Liver (tissue), 9 donors: ENCODE data around the gene KIF3B. TPM values are rescaled to one million over a fixed set of nuclear protein-coding genes. Genes with fewer than 3 reads are reported as not detected.

Experiments used
- DNase-seq: peaks from one replicate; pipeline ENCODE4 v3.0.0-alpha.2; 2017; ENCODE audit warnings: low spot score
- H3K27ac ChIP-seq, 2 donors: one replicate each; pipeline ENCODE4 v1.7.0; 2013; ENCODE audit warnings: inconsistent platforms in 2 of 2, low read length in 2 of 2, control low read depth in 1 of 2, low read depth in 1 of 2, mild to moderate bottlenecking in 1 of 2
- H3K27me3 ChIP-seq, 4 donors: one replicate each; pipeline versions ENCODE4 v1.6.1 to v1.7.0; 2013; ENCODE audit warnings: low read length in 3 of 4, inconsistent platforms in 1 of 4, mild to moderate bottlenecking in 1 of 4, moderate library complexity in 1 of 4; ENCODE audit not compliant: control insufficient read depth in 4 of 4, insufficient read depth in 4 of 4
- H3K36me3 ChIP-seq, 4 donors: one replicate each; pipeline versions ENCODE4 v1.6.1 to v1.7.0; 2013; ENCODE audit warnings: low read length in 3 of 4, mild to moderate bottlenecking in 3 of 4, low read depth in 1 of 4, moderate library complexity in 1 of 4; ENCODE audit not compliant: control insufficient read depth in 4 of 4, insufficient read depth in 3 of 4
- H3K4me1 ChIP-seq, 4 donors: one replicate each; pipeline versions ENCODE4 v1.6.1 to v1.7.0; 2013; ENCODE audit warnings: low read length in 3 of 4, mild to moderate bottlenecking in 3 of 4, moderate library complexity in 1 of 4; ENCODE audit not compliant: control insufficient read depth in 4 of 4, insufficient read depth in 4 of 4
- H3K4me3 ChIP-seq, 3 donors: one replicate each; pipeline versions ENCODE4 v1.6.1 to v1.7.0; 2013; ENCODE audit warnings: low read length in 3 of 3, control low read depth in 1 of 3, low read depth in 1 of 3, mild to moderate bottlenecking in 1 of 3
- H3K9ac ChIP-seq, 2 donors: one replicate each; pipeline ENCODE4 v1.7.0; 2013; ENCODE audit warnings: low read length in 2 of 2, mild to moderate bottlenecking in 2 of 2, moderate library complexity in 2 of 2, control low read depth in 1 of 2, low read depth in 1 of 2
- H3K9me3 ChIP-seq, 4 donors: one replicate each; pipeline versions ENCODE4 v1.6.1 to v1.7.0; 2013; ENCODE audit warnings: low read length in 3 of 4; ENCODE audit not compliant: control insufficient read depth in 4 of 4
- EGR1 ChIP-seq, 2 donors: IDR thresholded peaks; 2 replicates each; pipeline ENCODE4 v1.6.1; 2016 to 2018; ENCODE audit warnings: antibody characterized with exemption in 2 of 2, low read depth in 2 of 2
- FOXA1 ChIP-seq: IDR thresholded peaks from 2 replicates; pipeline ENCODE4 v1.6.1; 2016; ENCODE audit warnings: antibody characterized with exemption
- FOXA2 ChIP-seq: IDR thresholded peaks from 2 replicates; pipeline ENCODE4 v1.6.1; 2016; ENCODE audit warnings: antibody characterized with exemption
- HNF4A ChIP-seq, 2 donors: conservative IDR thresholded peaks; 2 replicates each; pipeline ENCODE4 v1.6.1; 2016; ENCODE audit warnings: antibody characterized with exemption in 2 of 2, mild to moderate bottlenecking in 2 of 2
- HNF4G ChIP-seq: IDR thresholded peaks from 2 replicates; pipeline ENCODE4 v1.6.1; 2016; ENCODE audit warnings: antibody characterized with exemption
- JUND ChIP-seq, 2 donors: IDR thresholded peaks; 2 replicates each; pipeline ENCODE4 v1.6.1; 2016; ENCODE audit warnings: antibody characterized with exemption in 2 of 2
- NR2F2 ChIP-seq: IDR thresholded peaks from 2 replicates; pipeline ENCODE4 v1.6.1; 2016; ENCODE audit warnings: antibody characterized with exemption
- RAD21 ChIP-seq, 2 donors: IDR thresholded peaks; 2 replicates each; pipeline ENCODE4 v1.6.1; 2016; ENCODE audit warnings: antibody characterized with exemption in 2 of 2, mild to moderate bottlenecking in 2 of 2
- REST ChIP-seq: IDR thresholded peaks from 2 replicates; pipeline ENCODE4 v1.6.1; 2016; ENCODE audit warnings: antibody characterized with exemption, mild to moderate bottlenecking
- RXRA ChIP-seq, 2 donors: IDR thresholded peaks; 2 replicates each; pipeline ENCODE4 v1.6.1; 2017 to 2018; ENCODE audit warnings: antibody characterized with exemption in 2 of 2, mild to moderate bottlenecking in 1 of 2
- SP1 ChIP-seq: IDR thresholded peaks from 2 replicates; pipeline ENCODE4 v1.6.1; 2018; ENCODE audit warnings: antibody characterized with exemption, mild to moderate bottlenecking
- TAF1 ChIP-seq: conservative IDR thresholded peaks from 2 replicates; pipeline ENCODE4 v1.6.1; 2016; ENCODE audit warnings: antibody characterized with exemption, mild to moderate bottlenecking
- YY1 ChIP-seq: IDR thresholded peaks from 2 replicates; pipeline ENCODE4 v1.6.1; 2016; ENCODE audit warnings: antibody characterized with exemption, mild to moderate bottlenecking
- ZBTB33 ChIP-seq: IDR thresholded peaks from 2 replicates; pipeline ENCODE4 v1.6.1; 2016; ENCODE audit warnings: antibody characterized with exemption
- WGBS: extraction: QIAGEN DNeasy Blood & Tissue Kit; methylation state at CpG from one replicate; pipeline ENCODE4 v1.1.7; 2013; 5-methylcytosine and 5-hydroxymethylcytosine counted together
- polyA plus RNA-seq, 2 donors: library from polyadenylated mRNA; stranded (reverse) in 1 of 2; unstranded in 1 of 2; fragments of 200-250 nt in 1 of 2; fragments of >200 nt in 1 of 2; fragmentation: Nextera tagmentation in 1 of 2; extraction: Ambion mirVana in 1 of 2; gene quantifications; one replicate each; pipeline versions ENCODE4 v1.2.1 to v1.2.3, GENCODE V29; 2013 to 2015
- total RNA-seq, 2 donors: library from RNA; depleted of rRNA; stranded (reverse); fragments of >200 nt; gene quantifications; one replicate each; pipeline ENCODE4 v1.2.3, GENCODE V29; 2014
- donor health status: healthy.
- donor health status: healthy.
- donor health status: healthy.
- donor health status: healthy.
- donor health status: healthy.

KIF3B gene
- total and polyA plus RNA-seq, 4 donors = 8.3 to 24.2 (median 12.9) TPM

- TF ChIP-seq JUND (IDR thresholded peaks at IDR 0.05) (no peak), NR2F2 (no peak), FOXA1 (no peak)
- peaks cover 11 to 51% (median 39%) of the 10 kb centered on the region in 4 donors for H3K4me1 ChIP-seq
- H3K9me3 ChIP-seq = no peaks in the 10 kb centered on the region
- no peak for DNase-seq
- H3K4me3 ChIP-seq = no peak overlapping the region
- H3K36me3 ChIP-seq = peaks cover 4 to 41% (median 39%) of the 10 kb centered on the region in 4 donors
- H3K9ac ChIP-seq = no peak overlapping the region
- peak overlapping the region in 1 of 2 donors; percentile 22 for H3K27ac ChIP-seq
- no peaks in the 10 kb centered on the region for H3K27me3 ChIP-seq
Observed at GRCh38 chr20:32232326-32232886, 45.0 kb upstream of the KIF3B start.

GRCh38 chr20:32233286-32233685, 44.2 kb upstream of the KIF3B start:
- no peaks in the 10 kb centered on the region for H3K27me3 ChIP-seq
- no peaks in the 10 kb centered on the region for H3K9me3 ChIP-seq
- H3K36me3 ChIP-seq = peaks cover 4 to 41% (median 38%) of the 10 kb centered on the region in 4 donors
- H3K27ac ChIP-seq = no peak overlapping the region
- H3K4me3 ChIP-seq = no peak overlapping the region
- TF ChIP-seq RAD21 (IDR thresholded peaks at IDR 0.05) (no peak), HNF4A (conservative IDR thresholded peaks at IDR 0.05) (no peak), HNF4G (no peak), YY1 (no peak), ZBTB33 (no peak), SP1 (no peak), TAF1 (no peak), EGR1 (IDR thresholded peaks at IDR 0.05; ENCODE audit: low read depth in 2 of 2) (no peak), REST (no peak), NR2F2 (no peak), FOXA2 (no peak), RXRA (IDR thresholded peaks at IDR 0.05) (no peak)
- peaks cover 9 to 42% (median 33%) of the 10 kb centered on the region in 4 donors for H3K4me1 ChIP-seq
- DNase-seq = no peak
- H3K9ac ChIP-seq = no peak overlapping the region
- WGBS = 92% methylated on average over 9 of the region's 9 CpGs
